GM12801 (cell line): ENCODE data around the gene TLL2.

ENCODE experiments used
- CTCF ChIP-seq: IDR thresholded peaks from one replicate; pipeline ENCODE4 v1.5.1; 2011; ENCODE audit warnings: control low read depth; ENCODE audit not compliant: insufficient read length; ENCODE audit errors: extremely low read depth

Gene TLL2

DNA sequence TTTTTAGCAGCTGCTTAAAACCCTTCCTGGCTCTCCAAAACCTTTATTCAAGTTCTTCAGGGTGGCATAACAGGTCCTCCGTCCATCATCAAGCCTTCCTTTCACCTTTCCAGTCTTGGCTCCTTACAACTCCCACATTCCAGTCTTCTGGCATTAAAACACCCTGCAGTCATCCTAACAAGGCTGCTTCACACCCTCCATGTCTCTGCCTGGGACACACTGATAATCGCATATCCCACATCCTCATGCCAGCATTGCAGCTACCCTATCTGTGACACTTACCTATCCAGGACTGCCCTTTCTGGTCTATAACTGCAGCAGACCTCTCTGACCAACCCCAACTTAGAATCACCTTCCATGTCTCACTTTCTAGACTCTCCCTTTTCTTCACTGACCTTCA, 2.6 kb upstream of the TLL2 start:
- TF ChIP-seq CTCF, result no peak

- no peak for TF ChIP-seq CTCF
Observed at GRCh38 chr10:96513305-96513697, 425 bp downstream of the TLL2 start.

DNA sequence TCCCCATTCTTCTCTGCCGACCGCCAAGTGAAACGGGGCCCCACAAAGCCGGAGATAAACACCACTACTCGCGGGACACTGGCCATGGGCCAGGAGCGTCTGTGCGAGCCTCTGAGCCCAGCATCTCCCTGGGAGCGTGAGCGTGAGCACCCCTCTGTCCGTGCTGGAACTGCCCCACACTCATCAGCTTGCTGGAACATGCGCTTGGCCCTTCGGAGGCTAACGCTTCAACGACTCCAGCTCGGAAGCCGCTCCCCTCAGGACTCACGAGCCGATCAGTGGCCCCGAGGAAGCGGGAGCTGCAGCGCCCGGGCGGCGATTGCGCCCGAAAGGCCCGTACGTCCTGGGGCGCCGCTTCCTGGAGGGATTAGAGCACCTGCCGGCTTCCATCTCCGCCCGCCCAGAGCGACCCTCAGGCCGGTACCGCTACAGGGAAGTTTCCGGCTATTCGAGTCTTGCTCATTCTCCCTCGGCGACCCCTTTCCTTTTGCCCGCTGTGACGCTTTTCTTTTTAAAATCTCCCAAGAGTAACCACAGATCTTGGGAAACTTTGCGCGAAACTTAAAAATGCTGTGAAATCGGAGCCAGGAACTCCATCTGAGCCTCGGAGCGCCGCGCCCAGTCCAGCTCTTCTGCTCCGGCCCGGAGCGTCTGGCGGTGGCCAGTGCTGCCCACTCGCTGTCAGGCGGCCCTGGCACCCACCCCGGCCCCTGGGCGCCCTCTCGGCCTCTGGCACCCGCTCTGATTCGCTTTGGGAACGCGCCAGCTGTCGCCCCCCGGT, 1.0 kb downstream of the TLL2 start:
- no peak for TF ChIP-seq CTCF

- no peak for TF ChIP-seq CTCF
Observed at GRCh38 chr10:96511044-96511945, 2.4 kb downstream of the TLL2 start.

DNA sequence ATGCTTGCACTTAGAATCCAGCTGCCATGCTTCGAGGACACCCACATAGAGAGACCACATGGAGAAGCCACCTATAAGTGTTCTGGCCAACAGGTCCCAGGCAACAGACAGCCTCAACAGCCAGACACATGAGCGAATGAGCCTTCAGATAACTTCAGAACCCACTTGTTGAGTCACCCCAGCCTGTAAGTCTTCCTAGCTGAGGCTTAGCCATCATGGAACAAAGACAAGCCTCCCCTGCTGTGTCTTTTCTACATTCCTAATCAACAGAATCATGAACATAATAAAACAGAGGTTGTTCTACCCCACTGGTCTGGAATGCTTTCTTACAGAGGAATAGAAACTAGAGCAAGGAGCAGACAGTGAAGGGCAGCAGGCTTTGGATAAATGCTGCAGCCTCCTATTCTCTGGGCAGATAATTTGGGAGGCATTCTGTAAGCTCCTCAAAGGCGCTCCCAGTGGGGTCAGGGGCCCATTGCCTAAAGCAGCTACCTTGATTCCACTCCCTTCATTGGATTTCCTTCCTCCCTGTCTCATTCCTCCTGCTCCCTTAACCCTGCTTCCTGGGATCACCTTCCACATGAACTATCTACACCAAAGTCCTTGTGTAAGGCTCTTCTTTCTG, 4.6 kb downstream of the TLL2 start:
- TF ChIP-seq CTCF, result no peak

DNA sequence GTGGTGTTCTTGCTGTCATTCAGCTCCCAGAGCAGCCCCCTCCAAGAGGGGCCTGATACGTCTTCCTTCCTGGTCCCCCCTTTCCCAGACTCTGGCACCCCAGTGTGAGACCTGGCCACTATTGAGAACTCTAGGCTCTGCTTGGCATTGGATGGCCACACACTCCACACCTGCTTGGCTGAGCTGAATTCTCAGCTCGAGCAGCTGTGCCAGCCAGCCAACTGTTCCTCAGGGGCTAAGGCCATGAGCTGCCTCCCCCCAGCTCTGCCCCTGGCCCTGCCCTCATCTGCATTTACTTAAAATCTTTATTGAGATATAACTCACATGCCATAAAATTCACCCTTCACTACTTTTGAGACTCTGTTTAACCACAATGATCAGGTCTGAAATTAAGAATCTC, 6.7 kb downstream of the TLL2 start:
- no peak for TF ChIP-seq CTCF

GRCh38 chr10:96505150-96506136, 8.3 kb downstream of the TLL2 start:
- TF ChIP-seq CTCF, result no peak
